HG03280 (cell line): Measurements from ENCODE around the gene ERV3-1.
A peak's percentile ranks its signal among the peaks of the same experiment; 100 is the strongest.
"Not testable (repeated sequence)": the region's sequence is repeated elsewhere in the genome, so short reads cannot be mapped to it uniquely, and the experiment has no call there.

Experiments used
- ATAC-seq: cut with Tn5 transposase; IDR thresholded peaks from one replicate; pipeline ENCODE4 v1.9.1; 2021; ENCODE audit warnings: mild to moderate bottlenecking, moderate library complexity; ENCODE audit not compliant: unreplicated experiment

The ERV3-1 gene, protein sequence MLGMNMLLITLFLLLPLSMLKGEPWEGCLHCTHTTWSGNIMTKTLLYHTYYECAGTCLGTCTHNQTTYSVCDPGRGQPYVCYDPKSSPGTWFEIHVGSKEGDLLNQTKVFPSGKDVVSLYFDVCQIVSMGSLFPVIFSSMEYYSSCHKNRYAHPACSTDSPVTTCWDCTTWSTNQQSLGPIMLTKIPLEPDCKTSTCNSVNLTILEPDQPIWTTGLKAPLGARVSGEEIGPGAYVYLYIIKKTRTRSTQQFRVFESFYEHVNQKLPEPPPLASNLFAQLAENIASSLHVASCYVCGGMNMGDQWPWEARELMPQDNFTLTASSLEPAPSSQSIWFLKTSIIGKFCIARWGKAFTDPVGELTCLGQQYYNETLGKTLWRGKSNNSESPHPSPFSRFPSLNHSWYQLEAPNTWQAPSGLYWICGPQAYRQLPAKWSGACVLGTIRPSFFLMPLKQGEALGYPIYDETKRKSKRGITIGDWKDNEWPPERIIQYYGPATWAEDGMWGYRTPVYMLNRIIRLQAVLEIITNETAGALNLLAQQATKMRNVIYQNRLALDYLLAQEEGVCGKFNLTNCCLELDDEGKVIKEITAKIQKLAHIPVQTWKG

GRCh38 chr7:65006094-65006992 lies at the start of gene ERV3-1:
Gene ERV3-1, minus strand, starts transcription at chr7:65006687. Its CDS starts 13,661 bp downstream, at chr7:64993026.
- peak; percentile 100 for ATAC-seq

DNA sequence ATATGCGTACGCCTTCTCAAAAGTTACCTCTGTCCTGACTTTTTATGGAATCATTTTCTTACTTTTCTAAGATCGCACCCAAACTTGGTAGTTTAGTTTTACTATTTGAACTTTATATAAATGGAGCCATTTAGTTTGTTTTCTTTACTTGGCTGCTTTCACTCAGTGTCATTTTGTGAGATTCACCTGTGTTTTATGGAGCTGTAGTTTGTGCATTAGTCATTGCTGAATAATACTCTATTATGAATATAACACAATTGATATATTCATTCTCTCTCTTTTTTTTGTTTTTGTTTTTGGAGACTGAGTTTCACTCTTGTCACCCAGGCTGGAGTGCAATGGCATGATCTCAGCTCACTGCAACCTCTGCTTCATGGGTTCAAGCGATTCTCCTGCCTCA lies 49.3 kb upstream of the ERV3-1 start:
- ATAC-seq, result not testable (repeated sequence)

- not testable (repeated sequence) for ATAC-seq
Measured at GRCh38 chr7:65054466-65054994, 48.0 kb upstream of the ERV3-1 start.

GRCh38 chr7:65051654-65052053 lies 45.2 kb upstream of the ERV3-1 start:
- ATAC-seq, result not testable (repeated sequence)

DNA sequence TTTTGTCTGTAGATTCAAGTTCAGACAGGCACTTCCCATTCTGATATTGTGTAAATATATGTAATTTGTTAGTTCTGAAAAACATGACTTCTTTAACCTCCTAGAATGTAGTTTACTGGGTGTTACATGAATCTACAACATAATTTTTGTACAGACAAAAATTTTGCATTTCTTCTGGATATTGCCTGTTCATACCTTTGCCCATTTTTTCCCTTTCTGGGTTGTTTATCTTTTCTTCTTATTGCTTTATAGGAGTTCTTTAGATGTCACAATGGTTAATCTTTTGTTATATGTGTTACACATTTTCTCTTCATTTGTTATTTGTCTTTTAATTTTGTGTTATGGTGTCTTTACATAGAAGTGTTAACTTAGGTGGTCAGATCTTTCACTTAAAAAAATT lies 44.7 kb upstream of the ERV3-1 start:
- not testable (repeated sequence) for ATAC-seq

DNA sequence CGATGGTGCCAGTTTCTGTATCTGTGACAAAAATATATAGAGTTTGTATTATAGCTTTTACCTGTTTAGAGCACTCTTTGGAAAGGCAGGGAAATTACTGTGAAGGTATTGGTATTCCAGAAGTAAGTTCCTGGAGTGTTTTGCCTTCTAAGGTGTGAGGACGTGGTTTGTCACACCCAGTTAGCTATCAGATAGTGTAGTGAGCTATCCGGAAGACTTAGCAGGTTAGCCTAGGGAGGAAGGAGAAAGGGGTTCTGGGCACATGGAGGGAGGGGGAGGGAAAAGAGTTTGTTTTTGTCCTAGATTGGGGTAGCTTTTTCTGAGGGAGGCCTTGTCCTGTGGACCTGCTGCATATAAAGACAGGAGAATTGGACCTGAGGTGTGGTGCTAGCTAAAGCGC lies 39.8 kb upstream of the ERV3-1 start:
- not testable (repeated sequence) for ATAC-seq

GRCh38 chr7:65045589-65045988 lies 39.1 kb upstream of the ERV3-1 start:
- not testable (repeated sequence) for ATAC-seq

DNA sequence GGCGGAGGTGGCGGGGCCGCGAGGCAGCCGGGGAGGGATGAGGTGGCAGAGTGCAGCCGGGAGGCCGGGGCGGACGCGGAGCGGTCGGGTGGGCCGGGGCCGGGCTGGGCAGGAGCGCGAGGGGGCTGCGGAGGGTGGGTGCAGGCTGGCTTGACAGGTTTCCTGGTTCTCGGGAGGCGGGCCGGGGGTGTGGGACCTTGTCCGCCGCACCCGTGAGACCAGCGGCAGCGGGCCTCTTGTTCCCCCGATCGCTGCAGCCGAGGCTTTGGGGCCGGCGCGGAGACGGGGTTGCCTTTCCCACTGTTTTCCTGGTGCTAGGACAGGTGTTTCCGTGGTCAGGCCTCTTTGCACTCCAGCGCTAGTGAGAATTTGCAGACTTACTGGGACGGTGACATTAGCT lies 32.3 kb upstream of the ERV3-1 start:
- peak; percentile 19 for ATAC-seq

DNA sequence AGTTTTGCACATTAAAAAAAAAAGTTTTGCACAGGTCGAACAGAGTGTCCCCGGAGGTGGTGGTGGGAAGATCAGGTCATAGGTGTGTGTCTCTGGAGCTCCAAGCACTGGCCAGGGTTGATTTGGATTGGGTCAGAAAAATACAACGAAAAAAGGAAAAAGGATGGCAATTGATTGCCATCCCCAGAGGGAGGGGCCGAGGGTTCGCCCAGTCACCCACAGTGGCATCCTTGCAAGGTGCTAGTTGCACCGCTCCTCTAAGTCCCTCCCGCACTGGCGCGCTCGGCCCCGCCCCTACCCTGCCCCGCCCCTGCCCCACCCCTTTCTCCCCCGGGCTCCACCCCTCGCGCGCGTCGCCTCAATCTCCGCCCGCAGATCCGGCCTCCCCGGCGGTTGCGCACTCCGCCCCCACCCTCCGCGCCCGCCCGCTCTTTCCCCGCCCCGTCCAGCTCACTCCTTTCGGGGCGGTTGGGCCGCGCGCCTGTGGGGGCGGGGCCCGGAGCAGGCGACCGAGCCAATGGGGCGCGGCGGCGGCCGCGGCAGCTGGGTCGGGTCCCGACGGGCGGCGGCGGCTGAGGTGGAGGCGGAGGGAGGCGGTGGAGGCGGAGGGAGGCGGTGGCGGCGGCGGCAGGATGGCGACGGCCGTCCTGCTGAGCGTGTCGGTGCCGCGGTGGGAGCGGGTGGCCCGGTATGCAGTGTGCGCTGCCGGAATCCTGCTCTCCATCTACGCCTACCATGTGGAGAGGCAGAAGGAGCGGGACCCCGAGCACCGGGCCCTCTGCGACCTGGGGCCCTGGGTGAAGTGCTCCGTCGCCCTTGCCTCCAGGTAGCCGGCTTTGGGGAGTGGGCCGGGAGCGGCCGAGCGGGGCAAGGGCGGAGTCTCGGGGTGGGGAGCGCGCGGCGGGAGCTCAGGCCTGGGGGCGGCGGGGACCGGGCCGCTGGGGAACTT lies 31.5 kb upstream of the ERV3-1 start:
- ATAC-seq, result peak; percentile 87

GRCh38 chr7:65036526-65036925 lies 30.0 kb upstream of the ERV3-1 start:
- ATAC-seq, result not testable (repeated sequence)

- ATAC-seq, result not testable (repeated sequence)
Measured at GRCh38 chr7:65035469-65035868, 29.0 kb upstream of the ERV3-1 start.

GRCh38 chr7:65034120-65034782 lies 27.8 kb upstream of the ERV3-1 start:
- not testable (repeated sequence) for ATAC-seq

GRCh38 chr7:65033391-65033790 lies 26.9 kb upstream of the ERV3-1 start:
- ATAC-seq, result not testable (repeated sequence)

DNA sequence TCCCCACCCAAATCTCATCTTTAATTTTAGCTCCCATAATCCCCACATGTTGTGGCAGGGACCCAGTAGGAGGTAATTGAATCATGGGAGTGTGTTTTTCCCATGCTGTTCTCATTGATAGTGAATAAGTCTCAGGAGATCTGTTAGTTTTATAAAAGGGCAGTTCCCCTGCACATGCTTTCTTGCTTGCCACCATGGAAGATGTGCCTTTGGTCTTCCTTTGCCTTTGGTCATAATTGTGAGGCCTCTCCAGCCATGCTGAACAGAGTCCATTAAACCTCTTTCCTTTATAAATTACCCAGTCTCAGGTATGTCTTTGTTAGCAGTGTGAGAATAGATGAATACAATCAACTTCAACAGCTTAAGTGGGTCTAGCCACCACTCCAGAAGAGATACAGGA lies 18.5 kb upstream of the ERV3-1 start:
- not testable (repeated sequence) for ATAC-seq

GRCh38 chr7:65020978-65021377 lies 14.5 kb upstream of the ERV3-1 start:
- ATAC-seq, result not testable (repeated sequence)

- ATAC-seq, result not testable (repeated sequence)
Measured at GRCh38 chr7:65009881-65010280, 3.4 kb upstream of the ERV3-1 start.

DNA sequence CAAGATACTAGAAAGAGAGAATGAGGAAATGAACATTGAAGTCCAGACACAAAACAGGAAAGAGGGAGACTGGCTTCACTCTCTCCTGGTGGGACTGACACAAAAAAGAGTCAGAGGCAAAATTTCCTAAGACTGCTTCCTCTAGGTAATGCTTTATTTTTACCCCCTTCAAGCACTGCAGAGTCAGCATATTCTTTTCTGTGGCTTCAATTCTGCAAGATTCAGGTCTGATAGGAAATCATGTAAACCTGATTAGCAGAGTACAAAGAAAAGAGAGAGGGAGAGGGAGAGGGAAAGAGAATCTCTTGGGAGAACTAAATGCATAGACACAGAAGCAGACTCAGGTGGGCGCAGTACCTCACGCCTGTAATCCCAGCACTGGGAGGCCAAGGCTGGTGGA lies 2.9 kb upstream of the ERV3-1 start:
- not testable (repeated sequence) for ATAC-seq

GRCh38 chr7:65007036-65007435 lies 549 bp upstream of the ERV3-1 start:
- not testable (repeated sequence) for ATAC-seq

DNA sequence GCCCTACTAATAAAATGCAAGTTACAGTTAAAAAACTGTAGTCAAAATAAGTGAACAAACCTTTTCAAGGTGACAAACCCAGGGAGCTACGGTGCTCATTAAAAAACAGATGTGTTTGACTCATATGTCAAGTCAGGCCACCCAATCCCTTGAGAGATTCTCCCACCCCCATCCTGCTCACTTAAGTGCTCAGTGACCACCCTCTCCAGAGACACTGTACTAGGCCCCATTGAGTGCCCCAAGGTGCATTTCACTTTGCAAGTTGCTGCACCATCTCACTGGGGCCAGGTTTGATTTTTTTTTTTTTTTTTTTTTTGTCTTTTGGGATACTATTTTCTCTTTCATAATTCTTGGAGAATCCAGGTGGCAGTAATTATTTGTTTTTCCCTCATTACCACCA lies 1.9 kb downstream of the ERV3-1 start:
- no peak for ATAC-seq
